SH-SY5Y (cell line): ENCODE results near the gene KLRF2.

Experiments
- GATA2 ChIP-seq: IDR thresholded peaks from 2 replicates; pipeline ENCODE4 v1.6.1; 2011; ENCODE audit warnings: mild to moderate bottlenecking, low read depth, low read length
- GATA3 ChIP-seq: IDR thresholded peaks from 2 replicates; pipeline ENCODE4 v1.6.1; 2011; ENCODE audit warnings: low read depth, mild to moderate bottlenecking, low read length, moderate library complexity

- TF ChIP-seq GATA3, result no peak
- no peak for TF ChIP-seq GATA2
Observed at GRCh38 chr12:9867531-9867930, 13.8 kb upstream of the KLRF2 start.
